SK-N-SH (cell line): Measurements from ENCODE around the gene EPB41L4B. TPM values are rescaled to one million over a fixed set of nuclear protein-coding genes. Genes with fewer than 3 reads are reported as not detected.

Experiments used
- CTCF ChIA-PET: fragments of 300-600, 350-600 bp; formaldehyde crosslinking; extraction: SDS; loops from one replicate; lab custom pipeline; 2021; lab: Yijun Ruan, JAX
- POLR2A ChIA-PET: fragments of 350-600 bp; sonication (Branson Sonifier 250); formaldehyde crosslinking; extraction: SDS; loops from one replicate; lab custom pipeline; 2020; ENCODE audit warnings: antibody characterized with exemption, inconsistent platforms; lab: Yijun Ruan, JAX
- DNase-seq: peaks from one replicate; pipeline ENCODE4 v3.0.0; 2012
- H2AFZ ChIP-seq: fragments of 200-600 bp; sonication (generic); 2 replicates; pipeline ENCODE4 v1.8.1; 2016; ENCODE audit warnings: antibody characterized with exemption, mild to moderate bottlenecking, low read depth
- H3F3A ChIP-seq: fragments of 200-600 bp; sonication (generic); replicated peaks from 2 replicates; pipeline ENCODE3; 2016; ENCODE audit warnings: antibody characterized with exemption, mild to moderate bottlenecking; ENCODE audit not compliant: insufficient read depth
- H3K27ac ChIP-seq, 2 experiments: fragments of 200-500 bp in 1 of 2; fragments of 200-600 bp in 1 of 2; sonication (Bioruptor generic) in 1 of 2; sonication (generic), shearing (Covaris generic) in 1 of 2; 2 replicates each; pipeline versions ENCODE4 v1.5.1 to v1.6.1; 2014 to 2016; ENCODE audit warnings: low read depth in 2 of 2, inconsistent platforms in 1 of 2, low read length in 1 of 2, mild to moderate bottlenecking in 1 of 2, mixed read lengths in 1 of 2
- H3K27me3 ChIP-seq: fragments of 200-600 bp; sonication (generic), shearing (Covaris generic); 2 replicates; pipeline ENCODE4 v1.6.1; 2016; ENCODE audit warnings: mixed run types; ENCODE audit not compliant: insufficient read depth
- H3K36me3 ChIP-seq, 2 experiments: fragments of 200-500 bp in 1 of 2; fragments of 200-600 bp in 1 of 2; sonication (Bioruptor generic) in 1 of 2; sonication (generic) in 1 of 2; replicated peaks in 1 of 2; 2 replicates each; pipeline versions ENCODE3 to v1.5.1; 2014 to 2016; ENCODE audit warnings: low read length in 1 of 2, mild to moderate bottlenecking in 1 of 2; ENCODE audit not compliant: insufficient read depth in 2 of 2, control insufficient read depth in 1 of 2
- H3K4me1 ChIP-seq, 2 experiments: fragments of 200-500 bp in 1 of 2; fragments of 200-600 bp in 1 of 2; sonication (Bioruptor generic) in 1 of 2; sonication (generic), shearing (Covaris generic) in 1 of 2; 2 replicates each; pipeline versions ENCODE4 v1.5.1 to v1.6.1; 2014 to 2016; ENCODE audit warnings: low read depth in 1 of 2, low read length in 1 of 2, mixed run types in 1 of 2; ENCODE audit not compliant: insufficient read depth in 2 of 2, control insufficient read depth in 1 of 2
- H3K4me2 ChIP-seq: fragments of 200-600 bp; sonication (generic), shearing (Covaris generic); 2 replicates; pipeline ENCODE4 v1.6.1; 2017; ENCODE audit warnings: mixed run types
- H3K4me3 ChIP-seq, 2 experiments: fragments of 200-500 bp in 1 of 2; fragments of 200-600 bp in 1 of 2; sonication (Bioruptor generic) in 1 of 2; sonication (generic), shearing (Covaris generic) in 1 of 2; 2 replicates each; pipeline versions ENCODE4 v1.5.1 to v1.8.1; 2014 to 2016; ENCODE audit warnings: low read depth in 2 of 2, inconsistent platforms in 1 of 2, low read length in 1 of 2, mild to moderate bottlenecking in 1 of 2, mixed read lengths in 1 of 2, moderate library complexity in 1 of 2
- H3K79me2 ChIP-seq: fragments of 200-600 bp; sonication (generic); 2 replicates; pipeline ENCODE4 v1.8.1; 2017; ENCODE audit warnings: mild to moderate bottlenecking; ENCODE audit not compliant: insufficient read depth
- H3K9ac ChIP-seq: fragments of 200-600 bp; sonication (generic); 2 replicates; pipeline ENCODE4 v1.6.1; 2017; ENCODE audit warnings: mixed run types
- H3K9me2 ChIP-seq: fragments of 200-600 bp; sonication (generic); 2 replicates; pipeline ENCODE4 v1.6.1; 2017; ENCODE audit warnings: mixed run types
- H3K9me3 ChIP-seq: fragments of 200-600 bp; sonication (generic); 2 replicates; pipeline ENCODE4 v1.6.1; 2017; ENCODE audit warnings: mixed run types, mild to moderate bottlenecking, moderate library complexity
- H4K20me1 ChIP-seq: fragments of 200-600 bp; sonication (generic); 2 replicates; pipeline ENCODE4 v1.6.1; 2017; ENCODE audit warnings: mild to moderate bottlenecking, mixed run types; ENCODE audit not compliant: insufficient read depth
- ELF1 ChIP-seq: IDR thresholded peaks from 2 replicates; pipeline ENCODE4 v1.4.0; 2012
- EP300 ChIP-seq, 2 experiments: IDR thresholded peaks; 2 replicates each; pipeline versions ENCODE4 v1.4.0 to v1.6.1; 2012; ENCODE audit warnings: borderline replicate concordance in 1 of 2, low read depth in 1 of 2, low read length in 1 of 2
- EZH2phosphoT487 ChIP-seq: fragments of 200-600 bp; sonication (generic); IDR thresholded peaks from 2 replicates; pipeline ENCODE4 v1.6.1; 2017; ENCODE audit warnings: low read depth, mixed run types, mild to moderate bottlenecking, antibody characterized with exemption, moderate library complexity, borderline replicate concordance
- FOSL2 ChIP-seq: IDR thresholded peaks from 2 replicates; pipeline ENCODE4 v1.4.0; 2012; ENCODE audit warnings: low read depth, mild to moderate bottlenecking, moderate library complexity, borderline replicate concordance
- FOXJ3 ChIP-seq: sonication (generic); formaldehyde crosslinking; IDR thresholded peaks from 2 replicates; pipeline ENCODE4 v1.5.1; 2020; ENCODE audit warnings: mild to moderate bottlenecking, missing genetic modification reagents
- FOXM1 ChIP-seq: IDR thresholded peaks from 2 replicates; pipeline ENCODE4 v1.4.0; 2012; ENCODE audit warnings: low read depth, mild to moderate bottlenecking
- IRF3 ChIP-seq: fragments of 150-350 bp; IDR thresholded peaks from 2 replicates; pipeline ENCODE4 v1.6.1; 2016; ENCODE audit warnings: mild to moderate bottlenecking, low read depth, low read length
- JUND ChIP-seq: IDR thresholded peaks from 2 replicates; pipeline ENCODE4 v1.4.0; 2012
- MAX ChIP-seq: IDR thresholded peaks from 2 replicates; pipeline ENCODE4 v1.4.0; 2012; ENCODE audit warnings: low read depth
- MEF2A ChIP-seq: IDR thresholded peaks from 2 replicates; pipeline ENCODE4 v1.4.0; 2012; ENCODE audit warnings: low read depth, borderline replicate concordance
- MXI1 ChIP-seq: IDR thresholded peaks from 2 replicates; pipeline ENCODE4 v1.6.1; 2012; ENCODE audit warnings: mild to moderate bottlenecking, low read depth, low read length, improper control_type of control experiment
- NRF1 ChIP-seq: IDR thresholded peaks from 2 replicates; pipeline ENCODE4 v1.6.1; 2012; ENCODE audit warnings: low read depth, mild to moderate bottlenecking, low read length
- POLR2AphosphoS5 ChIP-seq: IDR thresholded peaks from 2 replicates; pipeline ENCODE4 v1.6.1; 2012; ENCODE audit warnings: low read depth, low read length
- RAD21 ChIP-seq: IDR thresholded peaks from 2 replicates; pipeline ENCODE4 v1.6.1; 2012; ENCODE audit warnings: mild to moderate bottlenecking, low read length
- RCOR1 ChIP-seq: fragments of 150-350 bp; IDR thresholded peaks from 2 replicates; pipeline ENCODE4 v1.6.1; 2017; ENCODE audit warnings: antibody characterized with exemption, low read length
- SMC3 ChIP-seq: IDR thresholded peaks from 2 replicates; pipeline ENCODE4 v1.6.1; 2012; ENCODE audit warnings: low read depth, low read length, improper control_type of control experiment
- TCF12 ChIP-seq: IDR thresholded peaks from 2 replicates; pipeline ENCODE4 v1.4.0; 2012
- TEAD4 ChIP-seq: IDR thresholded peaks from 2 replicates; pipeline ENCODE4 v1.4.0; 2012; ENCODE audit warnings: mild to moderate bottlenecking, borderline replicate concordance; ENCODE audit not compliant: insufficient read depth
- USF2 ChIP-seq: fragments of 150-350 bp; IDR thresholded peaks from 2 replicates; pipeline ENCODE4 v1.6.1; 2017; ENCODE audit warnings: antibody characterized with exemption, low read length, low read depth, borderline replicate concordance
- WGBS: methylation state at CpG from one replicate; pipeline ENCODE4 v1.1.6; 2017; ENCODE audit warnings: low lambda C conversion rate; 5-methylcytosine and 5-hydroxymethylcytosine counted together
- polyA plus RNA-seq, 3 experiments: library from polyadenylated mRNA; depleted of rRNA; stranded (reverse); fragments of >200 nt; gene quantifications; 2 replicates each; pipeline ENCODE4 v1.2.3, GENCODE V29; 2012
- TF ChIP-seq, protein P1 (sequence below): fragments of 200-600 bp; sonication (generic); IDR thresholded peaks from 2 replicates; pipeline ENCODE4 v1.6.1; 2017; ENCODE audit warnings: antibody characterized with exemption, mild to moderate bottlenecking, moderate library complexity
- TF ChIP-seq, protein P2 (sequence below): IDR thresholded peaks from 2 replicates; pipeline ENCODE4 v1.4.0; 2012; ENCODE audit warnings: low read depth, borderline replicate concordance

The EPB41L4B gene
- polyA plus RNA-seq, 1 of the 3 experiments (the other 2 are of a cell fraction): 0.59 TPM

DNA sequence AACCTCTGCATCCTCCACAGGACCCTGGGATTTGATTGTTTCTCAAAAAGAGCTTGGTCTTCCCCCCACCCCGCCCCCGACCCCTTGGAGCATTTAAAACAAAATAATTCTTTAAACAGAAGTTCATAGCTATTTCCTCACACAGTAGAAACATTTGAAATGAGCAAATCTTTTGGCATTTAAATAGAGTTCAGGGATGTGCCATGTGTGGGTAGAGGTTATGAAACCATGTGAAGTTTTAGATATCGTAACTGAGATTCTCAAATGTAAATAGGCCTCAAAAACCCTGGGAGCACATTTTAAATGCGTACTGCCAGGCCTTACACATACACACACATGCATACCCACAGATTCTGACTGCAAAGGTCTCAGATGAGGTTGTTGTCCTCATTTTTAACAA is 66.5 kb downstream of the EPB41L4B start:
- no peak for DNase-seq
- TF ChIP-seq FOXJ3 (CRISPR knock-in tag) (no peak), EP300 (IDR thresholded peaks at IDR 0.05; ENCODE audit: borderline replicate concordance in 1 of 2, low read depth in 1 of 2, low read length in 1 of 2) (no peak), IRF3 (no peak), FOSL2 (no peak), JUND (no peak)

GRCh38 chr9:109253637-109254284 is 67.1 kb downstream of the EPB41L4B start:
- H3K4me2 ChIP-seq: no peak overlapping the region
- DNase-seq: no peak
- no peaks in the 10 kb centered on the region for H3K9me2 ChIP-seq
- H3K27me3 ChIP-seq: no peaks in the 10 kb centered on the region
- H2AFZ ChIP-seq: no peak overlapping the region
- H3K9me3 ChIP-seq: no peaks in the 10 kb centered on the region
- no peaks in the 10 kb centered on the region for H4K20me1 ChIP-seq
- H3K9ac ChIP-seq: no peak overlapping the region
- WGBS: 78% methylated on average over 7 of the region's 7 CpGs
- H3K27ac ChIP-seq: no peak overlapping the region
- H3K36me3 ChIP-seq: no peaks in the 10 kb centered on the region
- H3K4me3 ChIP-seq: no peak overlapping the region
- H3F3A ChIP-seq: no peaks in the 10 kb centered on the region
- ChIA-PET CTCF (interaction anchor here (0.7 to 3.6 kb wide), 3 partner anchors 9 to 266 kb away, joined by 3 to 12 read pairs (median 3); no protein-coding TSS in a partner anchor), POLR2A (no interaction called here)
- H3K79me2 ChIP-seq: no peaks in the 10 kb centered on the region
- TF ChIP-seq TEAD4: no peak
- TF ChIP-seq MEF2A: no peak
- TF ChIP-seq, protein P1, sequence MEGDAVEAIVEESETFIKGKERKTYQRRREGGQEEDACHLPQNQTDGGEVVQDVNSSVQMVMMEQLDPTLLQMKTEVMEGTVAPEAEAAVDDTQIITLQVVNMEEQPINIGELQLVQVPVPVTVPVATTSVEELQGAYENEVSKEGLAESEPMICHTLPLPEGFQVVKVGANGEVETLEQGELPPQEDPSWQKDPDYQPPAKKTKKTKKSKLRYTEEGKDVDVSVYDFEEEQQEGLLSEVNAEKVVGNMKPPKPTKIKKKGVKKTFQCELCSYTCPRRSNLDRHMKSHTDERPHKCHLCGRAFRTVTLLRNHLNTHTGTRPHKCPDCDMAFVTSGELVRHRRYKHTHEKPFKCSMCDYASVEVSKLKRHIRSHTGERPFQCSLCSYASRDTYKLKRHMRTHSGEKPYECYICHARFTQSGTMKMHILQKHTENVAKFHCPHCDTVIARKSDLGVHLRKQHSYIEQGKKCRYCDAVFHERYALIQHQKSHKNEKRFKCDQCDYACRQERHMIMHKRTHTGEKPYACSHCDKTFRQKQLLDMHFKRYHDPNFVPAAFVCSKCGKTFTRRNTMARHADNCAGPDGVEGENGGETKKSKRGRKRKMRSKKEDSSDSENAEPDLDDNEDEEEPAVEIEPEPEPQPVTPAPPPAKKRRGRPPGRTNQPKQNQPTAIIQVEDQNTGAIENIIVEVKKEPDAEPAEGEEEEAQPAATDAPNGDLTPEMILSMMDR: no peak
- TF ChIP-seq RCOR1: no peak
- no peak for TF ChIP-seq USF2
- TF ChIP-seq, protein P2, sequence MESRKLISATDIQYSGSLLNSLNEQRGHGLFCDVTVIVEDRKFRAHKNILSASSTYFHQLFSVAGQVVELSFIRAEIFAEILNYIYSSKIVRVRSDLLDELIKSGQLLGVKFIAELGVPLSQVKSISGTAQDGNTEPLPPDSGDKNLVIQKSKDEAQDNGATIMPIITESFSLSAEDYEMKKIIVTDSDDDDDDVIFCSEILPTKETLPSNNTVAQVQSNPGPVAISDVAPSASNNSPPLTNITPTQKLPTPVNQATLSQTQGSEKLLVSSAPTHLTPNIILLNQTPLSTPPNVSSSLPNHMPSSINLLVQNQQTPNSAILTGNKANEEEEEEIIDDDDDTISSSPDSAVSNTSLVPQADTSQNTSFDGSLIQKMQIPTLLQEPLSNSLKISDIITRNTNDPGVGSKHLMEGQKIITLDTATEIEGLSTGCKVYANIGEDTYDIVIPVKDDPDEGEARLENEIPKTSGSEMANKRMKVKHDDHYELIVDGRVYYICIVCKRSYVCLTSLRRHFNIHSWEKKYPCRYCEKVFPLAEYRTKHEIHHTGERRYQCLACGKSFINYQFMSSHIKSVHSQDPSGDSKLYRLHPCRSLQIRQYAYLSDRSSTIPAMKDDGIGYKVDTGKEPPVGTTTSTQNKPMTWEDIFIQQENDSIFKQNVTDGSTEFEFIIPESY: no peak
- TF ChIP-seq RAD21: no peak
- no peak for TF ChIP-seq POLR2AphosphoS5
- no peak for TF ChIP-seq MXI1
- TF ChIP-seq FOXM1: no peak
- no peak for TF ChIP-seq MAX
- TF ChIP-seq EZH2phosphoT487: no peak
- TF ChIP-seq NRF1: no peak
- no peak for TF ChIP-seq FOSL2
- TF ChIP-seq TCF12: no peak
- no peak for TF ChIP-seq SMC3
- no peak for TF ChIP-seq ELF1
- peaks cover 0 to 3% of the 10 kb centered on the region in 2 experiments; a peak in 2 of 4 replicates for H3K4me1 ChIP-seq

More for the DNA sequence above, 66.5 kb downstream of the EPB41L4B start:
- no peaks in the 10 kb centered on the region for H3K79me2 ChIP-seq
- no peaks in the 10 kb centered on the region for H3K27me3 ChIP-seq
- no peak overlapping the region for H3K4me3 ChIP-seq
- no peaks in the 10 kb centered on the region for H3K36me3 ChIP-seq
- no peaks in the 10 kb centered on the region for H3F3A ChIP-seq
- H3K4me1 ChIP-seq: peaks cover 0 to 4% of the 10 kb centered on the region in 2 experiments; a peak in 2 of 4 replicates
- POLR2A ChIA-PET: no interaction called here
- no peaks in the 10 kb centered on the region for H4K20me1 ChIP-seq
- H2AFZ ChIP-seq: no peak overlapping the region
- H3K9me3 ChIP-seq: no peaks in the 10 kb centered on the region
- no peaks in the 10 kb centered on the region for H3K9me2 ChIP-seq
- H3K27ac ChIP-seq: no peak overlapping the region
- 72% methylated on average over 4 of the region's 4 CpGs for WGBS
- H3K4me2 ChIP-seq: no peak overlapping the region
- H3K9ac ChIP-seq: no peak overlapping the region
- CTCF ChIA-PET: interaction anchor here (0.9 to 3.6 kb wide), 2 partner anchors 10 to 266 kb away, joined by 3 to 12 read pairs; no protein-coding TSS in a partner anchor
